H9 (cell line): Measurements from ENCODE around the gene MEDAG. TPM values are rescaled to one million over a fixed set of nuclear protein-coding genes. Genes with fewer than 3 reads are reported as not detected.

Experiments used
- DNase-seq: peaks from one replicate; pipeline ENCODE4 v3.0.0-alpha.2; 2017
- H2AFZ ChIP-seq: one replicate; pipeline ENCODE4 v1.6.1; 2013; ENCODE audit warnings: mild to moderate bottlenecking, low read length, control low read depth, moderate library complexity
- H2AK5ac ChIP-seq: 2 replicates; pipeline ENCODE4 v1.6.1; 2013; ENCODE audit warnings: low read length, control low read depth, mixed read lengths; ENCODE audit not compliant: insufficient read length
- H2BK120ac ChIP-seq: one replicate; pipeline ENCODE4 v1.6.1; 2013; ENCODE audit warnings: low read depth, mild to moderate bottlenecking, low read length, control low read depth, inconsistent platforms; ENCODE audit not compliant: poor library complexity, severe bottlenecking
- H2BK12ac ChIP-seq: 2 replicates; pipeline ENCODE4 v1.6.1; 2013; ENCODE audit warnings: low read length, control low read depth, mixed read lengths, low read depth; ENCODE audit not compliant: insufficient read length
- H2BK15ac ChIP-seq: 2 replicates; pipeline ENCODE4 v1.6.1; 2013; ENCODE audit warnings: low read depth, low read length, control low read depth
- H2BK20ac ChIP-seq: one replicate; pipeline ENCODE4 v1.6.1; 2013; ENCODE audit warnings: low read depth, mild to moderate bottlenecking, low read length, control low read depth, inconsistent platforms; ENCODE audit not compliant: poor library complexity, severe bottlenecking
- H2BK5ac ChIP-seq: 2 replicates; pipeline ENCODE4 v1.6.1; 2013; ENCODE audit warnings: low read length, control low read depth, mixed read lengths; ENCODE audit not compliant: insufficient read length
- H3K14ac ChIP-seq: 2 replicates; pipeline ENCODE4 v1.6.1; 2013; ENCODE audit warnings: low read length, control low read depth; ENCODE audit not compliant: insufficient read depth
- H3K18ac ChIP-seq: 2 replicates; pipeline ENCODE4 v1.6.1; 2013; ENCODE audit warnings: low read depth, mild to moderate bottlenecking, mixed read lengths, low read length, control low read depth; ENCODE audit not compliant: insufficient read length
- H3K23ac ChIP-seq: 2 replicates; pipeline ENCODE4 v1.6.1; 2013; ENCODE audit warnings: low read length, control low read depth, mixed read lengths, low read depth; ENCODE audit not compliant: insufficient read length
- H3K23me2 ChIP-seq: 2 replicates; pipeline ENCODE4 v1.6.1; 2013; ENCODE audit warnings: low read depth, mild to moderate bottlenecking, mixed read lengths, low read length, control low read depth; ENCODE audit not compliant: insufficient read length, poor library complexity, severe bottlenecking
- H3K27ac ChIP-seq: 2 replicates; pipeline ENCODE4 v1.5.1; 2013; ENCODE audit warnings: low read length, control low read depth, mixed read lengths, low read depth; ENCODE audit not compliant: insufficient read length
- H3K27me3 ChIP-seq: 2 replicates; pipeline ENCODE4 v1.6.1; 2013; ENCODE audit warnings: low read length, control low read depth, inconsistent platforms; ENCODE audit not compliant: insufficient read depth
- H3K4ac ChIP-seq: 2 replicates; pipeline ENCODE4 v1.6.1; 2013; ENCODE audit warnings: low read depth, mild to moderate bottlenecking, control low read depth, inconsistent platforms, low read length, moderate library complexity
- H3K4me1 ChIP-seq: 2 replicates; pipeline ENCODE4 v1.6.1; 2013; ENCODE audit warnings: low read length, control low read depth, inconsistent platforms; ENCODE audit not compliant: insufficient read depth
- H3K4me2 ChIP-seq: 2 replicates; pipeline ENCODE4 v1.6.1; 2013; ENCODE audit warnings: low read length, control low read depth, mixed read lengths; ENCODE audit not compliant: insufficient read length, insufficient read depth
- H3K56ac ChIP-seq: 2 replicates; pipeline ENCODE4 v1.6.1; 2013; ENCODE audit warnings: low read depth, mild to moderate bottlenecking, mixed read lengths, low read length, control low read depth; ENCODE audit not compliant: insufficient read length
- H3K79me1 ChIP-seq: 2 replicates; pipeline ENCODE4 v1.6.1; 2013; ENCODE audit warnings: low read depth, mild to moderate bottlenecking, moderate library complexity, low read length, control low read depth, inconsistent platforms; ENCODE audit not compliant: insufficient read depth, poor library complexity, severe bottlenecking
- H3K79me2 ChIP-seq: 2 replicates; pipeline ENCODE4 v1.6.1; 2013; ENCODE audit warnings: low read length, control low read depth, inconsistent platforms; ENCODE audit not compliant: insufficient read depth
- H3K9ac ChIP-seq: 2 replicates; pipeline ENCODE4 v1.6.1; 2013; ENCODE audit warnings: low read length, control low read depth, mixed read lengths; ENCODE audit not compliant: insufficient read length; ENCODE audit errors: extremely low read depth
- H3K9me3 ChIP-seq: one replicate; pipeline ENCODE4 v1.6.1; 2013; ENCODE audit warnings: low read depth, low read length, inconsistent platforms; ENCODE audit not compliant: control insufficient read depth
- H3T11ph ChIP-seq: one replicate; pipeline ENCODE4 v1.6.1; 2013; ENCODE audit warnings: mild to moderate bottlenecking, low read length, control low read depth, inconsistent platforms
- H4K20me1 ChIP-seq: one replicate; pipeline ENCODE4 v1.6.1; 2013; ENCODE audit not compliant: control insufficient read depth, insufficient read length, insufficient read depth
- H4K5ac ChIP-seq: 2 replicates; pipeline ENCODE4 v1.6.1; 2013; ENCODE audit warnings: low read depth, mild to moderate bottlenecking, mixed read lengths, low read length, control low read depth; ENCODE audit not compliant: insufficient read length
- H4K8ac ChIP-seq: replicated peaks from 2 replicates; pipeline ENCODE4 v1.6.1; 2013; ENCODE audit warnings: low read length, control low read depth, mixed read lengths, low read depth; ENCODE audit not compliant: insufficient read length
- H4K91ac ChIP-seq: 2 replicates; pipeline ENCODE4 v1.6.1; 2013; ENCODE audit warnings: low read depth, mild to moderate bottlenecking, moderate library complexity, mixed read lengths, low read length, control low read depth; ENCODE audit not compliant: insufficient read length
- H3K27ac Mint-ChIP-seq, 3 experiments: 2 replicates in 2 of 3; 3 replicates in 1 of 3; pipeline ENCODE4 v1.8.0; 2020 to 2021; ENCODE audit warnings: mixed read lengths in 3 of 3, mild to moderate bottlenecking in 1 of 3, moderate library complexity in 1 of 3
- H3K27me3 Mint-ChIP-seq: 2 replicates; pipeline ENCODE4 v1.8.0; 2021; ENCODE audit warnings: low read depth, mild to moderate bottlenecking, moderate library complexity, mixed read lengths
- H3K36me3 Mint-ChIP-seq, 3 experiments: 2 replicates in 2 of 3; 3 replicates in 1 of 3; pipeline ENCODE4 v1.8.0; 2020 to 2021; ENCODE audit warnings: low read depth in 3 of 3, mixed read lengths in 3 of 3; ENCODE audit not compliant: insufficient read depth in 1 of 3
- H3K4me1 Mint-ChIP-seq, 2 experiments: 2 replicates each; pipeline ENCODE4 v1.8.0; 2020; ENCODE audit warnings: mixed read lengths in 2 of 2
- H3K4me3 Mint-ChIP-seq, 2 experiments: 2 replicates in 1 of 2; 3 replicates in 1 of 2; pipeline ENCODE4 v1.8.0; 2020 to 2021; ENCODE audit warnings: mild to moderate bottlenecking in 2 of 2, mixed read lengths in 2 of 2, moderate library complexity in 1 of 2
- H3K9me3 Mint-ChIP-seq, 2 experiments: 2 replicates in 1 of 2; 3 replicates in 1 of 2; pipeline ENCODE4 v1.8.0; 2020; ENCODE audit warnings: mild to moderate bottlenecking in 2 of 2, mixed read lengths in 2 of 2, moderate library complexity in 1 of 2
- CTCF ChIP-seq: fragments of 200-600 bp; sonication (generic); conservative IDR thresholded peaks from 3 replicates; pipeline ENCODE4 v1.8.0; 2021; ENCODE audit warnings: antibody characterized with exemption, mild to moderate bottlenecking
- WGBS: extraction: QIAGEN DNeasy Blood & Tissue Kit; methylation state at CpG from one replicate; pipeline ENCODE4 v1.1.7; 2013; ENCODE audit warnings: missing lambda C conversion rate, low lambda C conversion rate, mixed read lengths; ENCODE audit not compliant: insufficient read length; ENCODE audit errors: extremely low coverage; 5-methylcytosine and 5-hydroxymethylcytosine counted together
- total RNA-seq: library from RNA; stranded (reverse); gene quantifications from 2 replicates; pipeline ENCODE4 v1.2.1, GENCODE V29; 2021

The MEDAG gene
- total RNA-seq, 1 experiment from 2014 or later: 0.87 TPM

- no peak overlapping the region for H3K23ac ChIP-seq
- Mint-ChIP-seq H3K4me1 (peaks cover 7 to 14% of the 10 kb centered on the region in 2 experiments), H3K4me3 (no peak overlapping the region), H3K36me3 (0 out of 7 replicates have a peak, but pooled peaks cover 0 to 4% (median 0%) of the 10 kb centered on the region in 3 experiments), H3K27ac (no peak overlapping the region; a peak in 1 of 7 replicates), H3K27me3 (peaks cover 62% of the 10 kb centered on the region), H3K9me3 (no peaks in the 10 kb centered on the region; a peak in 1 of 5 replicates)
- peaks cover 8% of the 10 kb centered on the region; the same call in 1 of the 2 replicates for H3K27me3 ChIP-seq
- no peak overlapping the region for H2AK5ac ChIP-seq
- peaks cover 3% of the 10 kb centered on the region; the same call in 1 of the 2 replicates for H3K4me1 ChIP-seq
- H3K4me2 ChIP-seq: no peak overlapping the region
- no peaks in the 10 kb centered on the region for H3K9me3 ChIP-seq
- no peaks in the 10 kb centered on the region for H3K79me2 ChIP-seq
- H3K4ac ChIP-seq: no peak overlapping the region
- H4K20me1 ChIP-seq: no peaks in the 10 kb centered on the region
- no CpG with 5 or more reads among the region's 6 CpGs for WGBS
- H3K56ac ChIP-seq: no peak overlapping the region
- TF ChIP-seq CTCF: no peak
- H2BK20ac ChIP-seq: no peak overlapping the region
- H3K27ac ChIP-seq: no peak overlapping the region
- no peak overlapping the region for H4K91ac ChIP-seq
- no peak overlapping the region for H2BK5ac ChIP-seq
- H3K14ac ChIP-seq: no peak overlapping the region
- no peaks in the 10 kb centered on the region for H3K79me1 ChIP-seq
- no peak overlapping the region for H4K5ac ChIP-seq
- no peak for DNase-seq
- no peak overlapping the region for H2BK120ac ChIP-seq
- H3K23me2 ChIP-seq: no peaks in the 10 kb centered on the region
- no peak overlapping the region for H4K8ac ChIP-seq
- no peak overlapping the region for H3K18ac ChIP-seq
- no peak overlapping the region for H2BK15ac ChIP-seq
- H3K9ac ChIP-seq: no peak overlapping the region
- no peak overlapping the region for H2AFZ ChIP-seq
- H2BK12ac ChIP-seq: no peak overlapping the region
- no peak overlapping the region for H3T11ph ChIP-seq
Measured at GRCh38 chr13:30857636-30858035, 48.4 kb upstream of the MEDAG start.
